ENCODE measurements around the gene MBD5. TPM values are rescaled to one million over a fixed set of nuclear protein-coding genes. Genes with fewer than 3 reads are reported as not detected.
A peak's percentile ranks its signal among the peaks of the same experiment; 100 is the strongest.

MBD5 gene
- total RNA-seq, 6 experiments from 2014 or later, result 7.9 to 15.6 (median 11.9) TPM

DNA sequence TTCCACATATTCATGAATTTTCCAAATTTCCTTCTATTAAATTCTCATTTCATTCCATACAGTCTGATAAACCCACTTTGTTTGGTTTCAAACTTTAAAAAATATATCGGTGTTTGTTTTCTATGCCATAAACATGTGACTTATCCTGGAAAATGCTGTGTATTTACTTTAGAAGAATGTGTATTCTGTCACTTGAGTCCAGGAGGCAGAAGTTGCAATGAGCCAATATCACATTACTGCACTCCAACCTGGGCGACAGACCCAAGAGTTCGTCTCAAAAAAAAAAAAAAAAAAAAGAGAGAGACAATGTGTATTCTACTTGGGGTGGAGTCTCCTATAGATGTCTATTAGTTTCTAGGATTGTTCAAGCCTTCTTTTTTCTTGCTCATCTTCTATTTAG, 31.8 kb downstream of the MBD5 start:
- DNase-seq (no peak), ATAC-seq (no peak)
- TF ChIP-seq, protein P1, sequence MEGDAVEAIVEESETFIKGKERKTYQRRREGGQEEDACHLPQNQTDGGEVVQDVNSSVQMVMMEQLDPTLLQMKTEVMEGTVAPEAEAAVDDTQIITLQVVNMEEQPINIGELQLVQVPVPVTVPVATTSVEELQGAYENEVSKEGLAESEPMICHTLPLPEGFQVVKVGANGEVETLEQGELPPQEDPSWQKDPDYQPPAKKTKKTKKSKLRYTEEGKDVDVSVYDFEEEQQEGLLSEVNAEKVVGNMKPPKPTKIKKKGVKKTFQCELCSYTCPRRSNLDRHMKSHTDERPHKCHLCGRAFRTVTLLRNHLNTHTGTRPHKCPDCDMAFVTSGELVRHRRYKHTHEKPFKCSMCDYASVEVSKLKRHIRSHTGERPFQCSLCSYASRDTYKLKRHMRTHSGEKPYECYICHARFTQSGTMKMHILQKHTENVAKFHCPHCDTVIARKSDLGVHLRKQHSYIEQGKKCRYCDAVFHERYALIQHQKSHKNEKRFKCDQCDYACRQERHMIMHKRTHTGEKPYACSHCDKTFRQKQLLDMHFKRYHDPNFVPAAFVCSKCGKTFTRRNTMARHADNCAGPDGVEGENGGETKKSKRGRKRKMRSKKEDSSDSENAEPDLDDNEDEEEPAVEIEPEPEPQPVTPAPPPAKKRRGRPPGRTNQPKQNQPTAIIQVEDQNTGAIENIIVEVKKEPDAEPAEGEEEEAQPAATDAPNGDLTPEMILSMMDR (IDR thresholded peaks at IDR 0.05), result no peak
- TF ChIP-seq POLR2A (IDR thresholded peaks at IDR 0.05), result no peak
- no peaks in the 10 kb centered on the region for H3K36me3 ChIP-seq
- intact Hi-C loops (cut with DNase I), result no loop called here
- no peak overlapping the region for H3K4me3 ChIP-seq
- WGBS (ENCODE audit: insufficient coverage, low coverage, low lambda C conversion rate, missing lambda C conversion rate), result 75% methylated on average over 3 of the region's 3 CpGs
- no peak overlapping the region for H3K27ac ChIP-seq
- H3K9me3 ChIP-seq, result no peaks in the 10 kb centered on the region
- peaks cover 0 to 5% (median 0%) of the 10 kb centered on the region in 4 donors for H3K4me1 ChIP-seq
- no peaks in the 10 kb centered on the region for H3K27me3 ChIP-seq

DNA sequence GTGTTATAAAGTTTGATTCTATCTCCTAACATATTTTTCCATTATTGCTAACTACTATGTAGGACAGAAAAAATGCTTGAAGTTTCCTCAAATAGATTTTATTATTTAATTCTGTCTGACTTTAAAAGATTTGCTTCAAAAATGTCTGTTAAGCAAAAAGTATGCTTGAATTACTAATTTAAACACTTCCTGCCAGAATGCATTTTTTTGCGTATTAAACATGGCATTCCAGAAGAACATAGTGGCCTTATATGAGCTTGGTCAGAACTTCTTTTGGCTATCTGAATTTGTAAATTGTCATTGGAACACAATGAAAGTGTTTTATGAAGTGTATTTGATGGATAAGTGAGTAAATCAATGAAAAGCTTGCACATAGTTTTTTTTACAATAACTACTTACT, 37.8 kb downstream of the MBD5 start:
- no peaks in the 10 kb centered on the region for H3K27me3 ChIP-seq
- no peak overlapping the region for H3K4me3 ChIP-seq
- peaks cover 0 to 16% (median 2%) of the 10 kb centered on the region in 4 donors for H3K4me1 ChIP-seq
- TF ChIP-seq, protein P1 (IDR thresholded peaks at IDR 0.05), result no peak
- TF ChIP-seq POLR2A (IDR thresholded peaks at IDR 0.05), result no peak
- intact Hi-C loops (cut with DNase I), result no loop called here
- 88% methylated on average over 1 of the region's 1 CpG for WGBS (ENCODE audit: insufficient coverage, low coverage, low lambda C conversion rate, missing lambda C conversion rate)
- ATAC-seq (no peak), DNase-seq (no peak)
- H3K36me3 ChIP-seq, result no peaks in the 10 kb centered on the region
- no peak overlapping the region for H3K27ac ChIP-seq
- no peaks in the 10 kb centered on the region for H3K9me3 ChIP-seq

DNA sequence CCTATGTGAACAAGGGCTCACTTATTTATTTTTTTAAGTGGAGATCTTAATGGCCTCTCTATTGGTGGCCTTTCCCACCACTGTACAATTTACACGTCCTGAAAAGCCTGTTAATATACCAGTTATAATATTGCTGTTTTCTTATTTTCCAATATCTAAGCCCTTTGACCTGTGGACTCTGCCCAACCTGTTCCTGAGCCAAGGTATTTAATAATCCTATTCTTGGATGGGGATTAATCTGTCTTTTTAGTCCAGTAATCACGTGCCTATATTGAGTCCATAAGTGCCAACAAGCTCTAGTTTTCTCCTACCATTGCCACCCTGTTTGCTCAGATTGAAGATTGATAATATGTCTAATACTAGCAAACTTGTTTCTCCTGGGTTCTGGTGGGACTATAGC, 42.7 kb downstream of the MBD5 start:
- peaks cover 0 to 7% (median 2%) of the 10 kb centered on the region in 4 donors for H3K4me1 ChIP-seq
- intact Hi-C loops (cut with DNase I), result no loop called here
- no peaks in the 10 kb centered on the region for H3K27me3 ChIP-seq
- no peak overlapping the region for H3K27ac ChIP-seq
- H3K4me3 ChIP-seq, result no peak overlapping the region
- no peaks in the 10 kb centered on the region for H3K36me3 ChIP-seq
- peak; percentile 61 to 78 (median 70) for ATAC-seq
- 38% methylated on average over 2 of the region's 2 CpGs for WGBS (ENCODE audit: insufficient coverage, low coverage, low lambda C conversion rate, missing lambda C conversion rate)
- no peaks in the 10 kb centered on the region for H3K9me3 ChIP-seq
- TF ChIP-seq, protein P1 (IDR thresholded peaks at IDR 0.05), result no peak
- TF ChIP-seq POLR2A (IDR thresholded peaks at IDR 0.05), result no peak
- no peak for DNase-seq

DNA sequence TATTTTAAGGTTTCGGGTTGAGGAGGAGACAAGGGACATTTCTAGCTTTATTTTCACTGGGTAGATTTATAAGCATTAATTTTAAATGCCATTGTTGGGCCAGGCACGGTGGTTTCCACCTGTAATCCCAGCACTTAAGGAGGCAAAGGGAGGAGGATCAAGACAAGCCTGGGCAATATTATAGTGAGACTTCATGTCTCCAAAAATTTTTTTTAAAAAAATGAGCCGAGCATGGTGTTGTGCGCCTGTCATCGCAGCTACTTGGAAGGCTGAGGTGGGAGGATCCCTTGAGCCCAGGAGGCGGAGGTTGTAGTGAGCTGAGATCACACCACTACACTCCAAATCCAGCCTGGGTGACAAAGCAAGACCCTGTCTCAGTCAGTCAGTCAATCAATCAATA, 45.0 kb downstream of the MBD5 start:
- ATAC-seq (no peak), DNase-seq (no peak)
- WGBS (ENCODE audit: insufficient coverage, low coverage, low lambda C conversion rate, missing lambda C conversion rate), result 90% methylated on average over 5 of the region's 6 CpGs
- Histone ChIP-seq H3K36me3 (no peaks in the 10 kb centered on the region), H3K27me3 (no peaks in the 10 kb centered on the region), H3K4me3 (no peak overlapping the region), H3K27ac (no peak overlapping the region), H3K9me3 (no peaks in the 10 kb centered on the region), H3K4me1 (peaks cover 0 to 7% (median 2%) of the 10 kb centered on the region in 4 donors)
- intact Hi-C loops (cut with DNase I), result no loop called here
- no peak for TF ChIP-seq POLR2A (IDR thresholded peaks at IDR 0.05)
- TF ChIP-seq, protein P1 (IDR thresholded peaks at IDR 0.05), result no peak

DNA sequence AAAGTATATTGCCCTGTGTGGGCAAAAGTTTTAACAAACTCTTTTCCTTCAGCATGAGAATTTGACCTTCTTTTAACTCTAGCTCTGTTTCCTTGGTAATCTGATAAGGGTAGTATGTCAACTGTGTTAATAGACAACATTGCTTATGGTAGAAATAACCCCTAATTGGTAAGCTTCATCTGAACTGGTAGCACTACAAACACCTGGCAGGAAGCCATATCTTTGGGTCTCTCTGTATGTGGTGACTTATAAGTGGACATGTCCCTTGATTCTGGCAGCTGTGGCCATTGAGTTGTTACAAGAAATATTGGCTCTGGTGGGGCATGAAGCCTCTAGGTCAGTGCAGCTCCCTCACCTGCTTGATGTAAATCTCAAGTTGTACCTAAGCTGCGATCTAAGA, 46.9 kb downstream of the MBD5 start:
- H3K36me3 ChIP-seq, result no peaks in the 10 kb centered on the region
- intact Hi-C loops (cut with DNase I), result no loop called here
- no peaks in the 10 kb centered on the region for H3K9me3 ChIP-seq
- ATAC-seq (no peak), DNase-seq (no peak)
- peaks cover 0 to 7% (median 2%) of the 10 kb centered on the region in 4 donors for H3K4me1 ChIP-seq
- no CpG with 5 or more reads among the region's 1 CpG for WGBS (ENCODE audit: insufficient coverage, low coverage, low lambda C conversion rate, missing lambda C conversion rate)
- H3K27me3 ChIP-seq, result no peaks in the 10 kb centered on the region
- TF ChIP-seq, protein P1 (IDR thresholded peaks at IDR 0.05), result no peak
- TF ChIP-seq POLR2A (IDR thresholded peaks at IDR 0.05), result no peak
- no peak overlapping the region for H3K4me3 ChIP-seq
- H3K27ac ChIP-seq, result no peak overlapping the region
